ENCODE data around the gene ZNRF1. TPM values are rescaled to one million over a fixed set of nuclear protein-coding genes. Genes with fewer than 3 reads are reported as not detected.

ZNRF1 gene
- total and polyA plus RNA-seq, 8 donors, result 5.3 to 11.4 (median 7.9) TPM

DNA sequence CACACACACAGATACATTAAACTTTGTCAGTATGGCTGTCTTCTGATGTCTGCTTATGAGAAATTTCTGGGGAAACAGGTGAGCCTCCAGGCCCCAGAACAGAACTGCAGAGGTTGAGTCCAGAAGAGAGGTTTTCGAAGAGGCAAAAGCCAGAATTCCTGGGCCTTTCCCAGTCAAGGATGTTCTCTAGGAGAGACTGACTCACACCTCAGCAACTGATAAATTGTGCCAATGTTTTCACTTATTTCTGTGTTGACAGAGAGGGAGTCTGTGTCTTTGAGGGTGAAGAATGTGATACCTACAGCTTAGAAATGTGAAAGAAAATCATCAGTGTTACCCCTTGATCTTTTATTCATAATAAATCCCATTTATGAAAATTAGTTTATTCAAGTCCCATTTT is 87.5 kb downstream of the ZNRF1 start:
- no peak overlapping the region for H3K27ac ChIP-seq
- FAIRE-seq, result no peak

GRCh38 chr16:75086688-75087374 is 88.0 kb downstream of the ZNRF1 start:
- 92 to 93% methylated on average over 10 of the region's 10 CpGs for WGBS, 2 donors
- Histone ChIP-seq H3K27me3 (no peaks in the 10 kb centered on the region), H3K4me1 (peaks cover 0 to 3% (median 0%) of the 10 kb centered on the region in 3 donors), H3K27ac (peak overlapping the region in 1 of 4 donors; percentile 17), H3K9me3 (no peaks in the 10 kb centered on the region), H3K36me3 (no peaks in the 10 kb centered on the region), H3K4me3 (no peak overlapping the region)
- FAIRE-seq (no peak), ATAC-seq (no peak), DNase-seq (no peak)
- intact Hi-C loops (cut with DNase I), result no loop called here
- no peak for TF ChIP-seq CTCF (IDR thresholded peaks at IDR 0.05)

More for the DNA sequence above, 87.5 kb downstream of the ZNRF1 start:
- Histone ChIP-seq H3K27me3 (no peaks in the 10 kb centered on the region), H3K36me3 (no peaks in the 10 kb centered on the region), H3K9me3 (no peaks in the 10 kb centered on the region), H3K4me1 (peaks cover 0 to 3% (median 0%) of the 10 kb centered on the region in 3 donors), H3K4me3 (no peak overlapping the region)
- DNase-seq (no peak), ATAC-seq (no peak)
- intact Hi-C loops (cut with DNase I), result no loop called here
- TF ChIP-seq CTCF (IDR thresholded peaks at IDR 0.05), result no peak
- 94 to 98% methylated on average over 1 of the region's 1 CpG for WGBS, 2 donors

DNA sequence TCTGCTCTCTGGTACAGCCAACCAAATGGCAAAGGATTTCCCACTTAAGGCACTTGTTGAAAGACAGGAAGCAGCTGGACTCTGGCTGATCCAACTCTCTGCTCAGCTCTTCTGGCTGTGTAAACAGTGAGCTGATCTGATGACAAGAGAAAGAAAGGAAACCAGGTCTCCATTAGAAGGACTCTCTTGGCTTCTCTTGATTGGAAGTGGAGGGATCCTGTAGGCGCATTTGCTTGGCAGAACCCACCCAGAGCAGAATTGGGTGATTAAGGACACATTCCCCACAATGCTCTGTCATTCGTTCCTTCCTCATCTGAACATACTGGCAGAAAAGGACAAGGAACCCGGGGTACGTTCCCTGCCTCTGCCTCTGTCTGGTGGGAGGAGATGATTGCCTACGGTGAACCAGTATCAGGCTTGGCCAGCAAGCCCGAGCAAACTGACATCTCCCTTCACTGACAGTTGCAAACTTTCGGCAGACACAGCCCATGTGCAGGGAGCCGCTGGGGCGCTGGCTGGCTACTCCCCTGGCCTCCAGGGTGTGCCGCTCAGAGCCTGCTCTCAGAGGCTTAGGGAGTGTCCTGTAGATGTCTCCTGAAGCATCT is 88.7 kb downstream of the ZNRF1 start:
- no peak overlapping the region for H3K4me3 ChIP-seq
- H3K4me1 ChIP-seq, result peaks cover 0 to 3% (median 0%) of the 10 kb centered on the region in 3 donors
- ATAC-seq, result peak in 3 of 4 donors; percentile 50 to 74 (median 72)
- H3K36me3 ChIP-seq, result no peaks in the 10 kb centered on the region
- H3K9me3 ChIP-seq, result no peaks in the 10 kb centered on the region
- FAIRE-seq, result no peak
- TF ChIP-seq CTCF (IDR thresholded peaks at IDR 0.05), result no peak
- H3K27ac ChIP-seq, result peak overlapping the region in 1 of 4 donors; percentile 17
- intact Hi-C loops (cut with DNase I), result no loop called here
- no peaks in the 10 kb centered on the region for H3K27me3 ChIP-seq
- WGBS, 2 donors, result 84 to 88% methylated on average over 10 of the region's 10 CpGs
- DNase-seq, result no peak

GRCh38 chr16:75088216-75088615 is 89.4 kb downstream of the ZNRF1 start:
- ATAC-seq, result no peak
- no peak for FAIRE-seq

More at GRCh38 chr16:75088216-75088615, 89.4 kb downstream of the ZNRF1 start:
- H3K36me3 ChIP-seq, result no peaks in the 10 kb centered on the region
- no peak overlapping the region for H3K27ac ChIP-seq
- H3K4me3 ChIP-seq, result no peak overlapping the region
- 58 to 64% methylated on average over 3 of the region's 3 CpGs for WGBS, 2 donors
- no peaks in the 10 kb centered on the region for H3K27me3 ChIP-seq
- intact Hi-C loops (cut with DNase I), result no loop called here
- DNase-seq, result no peak
- H3K9me3 ChIP-seq, result no peaks in the 10 kb centered on the region
- TF ChIP-seq CTCF (IDR thresholded peaks at IDR 0.05), result no peak
- H3K4me1 ChIP-seq, result peaks cover 3 to 4% (median 4%) of the 10 kb centered on the region in 3 donors
